HG02943 (cell line): ENCODE measurements around the gene MCF2L.

Experiments used
- ATAC-seq: cut with Tn5 transposase; IDR thresholded peaks from one replicate; pipeline ENCODE4 v1.9.1; 2021; ENCODE audit warnings: mild to moderate bottlenecking, low read depth, moderate library complexity; ENCODE audit not compliant: unreplicated experiment

The MCF2L gene

GRCh38 chr13:112961457-112962369 lies 7.3 kb upstream of the MCF2L start:
- no peak for ATAC-seq

DNA sequence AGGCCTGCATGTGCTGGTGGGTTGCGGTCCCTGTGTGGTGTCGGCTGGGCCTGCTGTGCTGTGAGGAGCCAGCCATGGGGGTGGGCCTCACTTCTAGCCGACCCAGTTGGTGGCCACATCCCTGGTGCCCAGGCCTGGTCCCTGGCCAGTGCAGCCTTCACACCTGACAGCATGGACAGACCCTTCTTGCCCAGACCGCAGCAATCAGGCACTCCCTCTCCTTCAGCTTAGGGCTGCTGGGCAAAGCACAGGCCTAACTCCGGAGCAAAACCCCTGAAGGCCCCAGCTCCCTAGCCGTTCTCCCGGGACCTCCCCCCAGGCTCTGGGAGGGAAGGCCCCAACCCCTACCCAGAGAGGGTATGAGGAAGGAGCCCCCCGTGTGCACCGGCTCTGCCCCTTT lies 6.6 kb upstream of the MCF2L start:
- no peak for ATAC-seq

- ATAC-seq: no peak
These were observed 5.9 kb upstream of the MCF2L start for GRCh38 chr13:112962911-112963625.

GRCh38 chr13:112963641-112964040 lies 5.4 kb upstream of the MCF2L start:
- ATAC-seq: no peak

GRCh38 chr13:112964971-112965492 lies 4.0 kb upstream of the MCF2L start:
- no peak for ATAC-seq

DNA sequence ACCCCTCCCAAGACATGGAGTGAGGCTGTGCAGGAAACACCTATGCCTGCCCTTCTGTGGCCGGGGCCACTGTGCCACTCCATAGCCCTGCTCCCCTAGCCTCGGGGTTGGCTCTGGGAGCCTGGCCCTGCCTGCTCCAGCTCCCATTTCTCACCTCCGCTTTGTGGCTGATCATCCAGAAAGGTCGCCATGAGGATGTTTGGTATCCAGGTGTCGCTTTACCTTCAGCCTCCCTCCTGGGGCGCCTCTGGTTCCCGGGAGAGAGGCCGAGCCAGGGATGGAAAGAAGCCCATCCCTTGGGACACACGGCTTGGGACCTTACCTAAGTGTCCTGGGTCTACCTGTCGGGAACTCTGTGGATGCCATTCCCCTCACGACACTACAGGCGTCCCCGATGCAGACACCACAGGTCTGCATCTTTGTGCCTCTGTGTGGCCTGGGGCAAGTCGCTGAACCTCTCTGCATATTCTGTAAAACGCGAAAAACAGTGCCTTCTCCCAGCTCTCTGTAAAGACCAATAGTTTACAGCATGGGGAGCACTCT lies 3.4 kb upstream of the MCF2L start:
- no peak for ATAC-seq

DNA sequence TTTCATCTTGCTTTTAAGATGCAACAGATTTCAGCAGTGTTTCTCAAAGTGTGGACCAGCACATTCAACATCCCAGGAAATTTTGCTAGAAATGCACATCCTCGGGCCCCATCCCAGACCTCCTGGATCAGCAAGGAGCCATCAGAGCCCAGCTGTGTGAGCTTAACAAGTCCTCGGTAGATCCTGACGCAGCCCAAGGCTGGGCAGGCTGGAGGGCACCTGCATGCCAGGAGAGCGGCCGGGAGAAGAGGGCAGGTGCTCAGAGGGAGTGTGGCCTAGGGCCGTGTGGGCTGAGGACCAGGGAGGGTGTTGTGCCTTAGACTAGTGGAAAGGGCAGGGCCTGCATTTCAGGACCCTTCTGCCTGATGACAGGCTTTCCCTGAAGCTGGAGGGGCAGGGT lies 2.2 kb upstream of the MCF2L start:
- no peak for ATAC-seq

DNA sequence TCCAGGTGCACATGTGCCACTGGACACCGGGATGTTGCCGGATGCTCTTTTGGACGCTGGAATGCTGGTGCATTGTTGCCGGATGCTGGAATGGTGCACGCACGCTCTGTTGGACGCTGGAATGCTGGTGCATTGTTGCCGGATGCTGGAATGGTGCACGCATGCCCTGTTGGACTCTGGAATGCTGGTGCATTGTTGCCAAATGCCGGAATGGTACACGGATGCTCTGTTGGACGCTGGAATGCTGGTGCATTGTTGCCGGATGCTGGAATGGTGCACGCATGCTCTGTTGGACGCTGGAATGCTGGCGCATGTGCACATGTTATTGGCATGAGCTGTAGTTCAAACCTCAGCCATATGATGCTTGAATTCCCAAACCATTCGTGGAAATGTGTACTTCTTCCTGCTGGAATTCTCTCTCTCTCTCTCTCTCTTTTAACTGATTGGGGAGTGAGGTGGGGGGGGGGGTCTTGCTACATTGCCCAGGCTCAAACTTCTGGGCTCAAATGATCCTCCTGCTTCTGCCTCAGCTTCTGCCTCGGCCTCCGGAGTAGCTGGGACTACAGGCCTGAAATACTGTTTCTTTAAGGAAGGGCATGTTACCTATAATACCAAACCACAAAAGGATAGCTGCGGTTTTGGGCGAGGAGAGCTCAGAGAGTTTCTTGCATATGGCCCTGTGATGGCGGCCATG lies 1.2 kb upstream of the MCF2L start:
- ATAC-seq: no peak

DNA sequence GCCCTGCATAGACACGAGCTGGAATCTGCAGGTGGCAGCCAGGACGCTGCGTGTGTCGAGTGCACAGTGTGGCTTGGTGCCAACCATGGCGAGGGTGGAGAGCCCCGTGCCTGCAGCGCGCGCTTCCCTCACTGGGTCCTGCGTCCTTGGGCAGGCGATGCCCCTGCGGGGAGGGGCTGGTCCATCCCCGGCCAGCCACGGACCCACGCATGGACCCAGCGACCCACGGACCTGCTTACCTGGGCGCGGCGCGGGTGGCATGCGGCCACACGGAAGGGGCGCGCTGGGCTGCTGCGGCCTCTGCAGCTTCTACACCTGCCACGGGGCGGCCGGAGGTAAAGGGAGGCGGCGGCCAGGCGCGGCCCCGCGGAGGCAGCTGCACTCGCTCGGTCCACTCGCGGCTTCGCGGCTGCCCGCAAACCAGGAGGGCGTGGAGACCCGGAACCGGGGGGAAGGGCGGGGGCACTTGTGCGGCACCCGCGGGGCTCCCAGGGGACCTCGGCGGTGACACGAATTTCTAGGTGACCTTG lies 569 bp upstream of the MCF2L start:
- no peak for ATAC-seq

- no peak for ATAC-seq
These were observed 801 bp downstream of the MCF2L start for GRCh38 chr13:112969692-112970338.

GRCh38 chr13:112970552-112971287 lies 1.7 kb downstream of the MCF2L start:
- ATAC-seq: no peak

- ATAC-seq: no peak
These were observed 2.3 kb downstream of the MCF2L start for GRCh38 chr13:112971288-112971643.

- ATAC-seq: no peak
These were observed 3.2 kb downstream of the MCF2L start for GRCh38 chr13:112972258-112972657.

- no peak for ATAC-seq
These were observed 4.0 kb downstream of the MCF2L start for GRCh38 chr13:112972867-112973576.

DNA sequence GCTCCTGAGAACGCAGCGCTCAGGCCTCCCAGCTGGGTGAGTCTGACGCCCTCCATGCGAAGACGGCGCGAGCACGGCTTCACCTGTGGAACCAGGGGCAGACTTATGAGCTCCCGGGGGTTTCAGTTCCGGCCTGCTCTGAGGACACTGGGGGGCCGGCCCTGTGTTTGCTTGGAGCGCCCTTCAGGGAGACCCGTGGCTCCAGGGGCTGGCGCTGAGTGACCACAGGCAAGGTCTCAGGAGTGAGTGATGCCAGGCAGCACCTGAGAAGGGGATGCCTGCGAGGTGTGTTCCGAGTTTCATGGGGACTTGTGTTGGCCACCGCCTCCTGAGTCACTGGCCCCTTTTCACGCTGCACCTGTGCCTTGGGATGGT lies 4.5 kb downstream of the MCF2L start:
- no peak for ATAC-seq

DNA sequence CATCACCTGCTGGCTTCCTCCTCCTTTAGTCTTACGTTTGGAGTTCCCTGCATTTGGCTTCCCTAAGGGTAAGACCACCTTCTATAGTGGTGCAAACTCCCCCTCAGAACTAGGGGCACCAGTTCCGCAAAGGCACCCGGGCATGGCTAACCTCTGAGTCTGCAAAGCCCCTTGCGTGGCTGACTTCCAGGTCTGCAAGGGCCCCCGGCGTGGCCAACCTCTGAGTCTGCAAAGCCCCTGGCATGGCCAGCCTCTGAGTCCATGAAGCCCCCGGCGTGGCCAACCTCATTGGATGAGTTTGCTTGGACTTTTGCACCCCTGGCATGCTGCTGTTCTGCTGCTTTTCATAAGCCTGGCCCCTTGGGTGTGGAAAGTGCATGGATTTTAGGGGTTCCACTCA lies 5.1 kb downstream of the MCF2L start:
- ATAC-seq: no peak

GRCh38 chr13:112974671-112975070 lies 5.7 kb downstream of the MCF2L start:
- ATAC-seq: no peak

DNA sequence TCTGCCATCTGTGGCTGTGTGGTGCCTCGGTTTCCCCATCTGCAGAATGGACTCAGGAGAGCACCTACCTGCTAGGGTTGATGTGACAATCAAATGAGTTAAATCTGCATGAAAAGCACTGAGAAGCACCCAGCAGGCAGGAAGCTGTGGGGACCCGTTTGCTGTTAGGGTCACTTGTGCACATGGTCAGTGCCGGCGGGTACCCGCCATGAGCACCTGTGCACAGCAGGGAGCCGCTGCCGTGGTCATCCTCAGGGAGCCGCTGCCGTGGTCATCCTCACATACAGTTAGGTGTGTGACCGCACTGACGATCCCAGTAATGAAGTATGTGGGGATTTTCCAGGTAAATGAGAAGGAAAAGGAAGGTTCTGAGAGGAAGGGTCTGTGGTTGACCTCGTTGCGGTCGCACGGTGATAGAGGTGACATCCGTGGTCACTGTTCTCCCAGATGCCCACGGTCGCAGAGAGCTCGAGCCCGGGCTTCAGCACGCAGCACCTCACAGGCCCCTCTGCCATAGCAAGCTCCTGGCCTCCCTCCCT lies 6.5 kb downstream of the MCF2L start:
- ATAC-seq: no peak

GRCh38 chr13:112976526-112976925 lies 7.5 kb downstream of the MCF2L start:
- ATAC-seq: no peak
